GM19240 (cell line): ENCODE measurements around the gene RNGTT.

Experiments
- DNase-seq: peaks from one replicate; pipeline ENCODE4 v3.0.0; 2011; ENCODE audit warnings: low spot score; ENCODE audit not compliant: insufficient read length

RNGTT gene

GRCh38 chr6:88614316-88614877 lies 349.0 kb downstream of the RNGTT start:
- no peak for DNase-seq

GRCh38 chr6:88612631-88613030 lies 350.8 kb downstream of the RNGTT start:
- no peak for DNase-seq

GRCh38 chr6:88611721-88612120 lies 351.7 kb downstream of the RNGTT start:
- DNase-seq, result no peak

GRCh38 chr6:88609983-88610382 lies 353.4 kb downstream of the RNGTT start:
- DNase-seq, result no peak

- no peak for DNase-seq
Observed at GRCh38 chr6:88605271-88605670, 358.1 kb downstream of the RNGTT start.

GRCh38 chr6:88599571-88599970 lies 363.8 kb downstream of the RNGTT start:
- DNase-seq, result no peak

- no peak for DNase-seq
Observed at GRCh38 chr6:88596801-88597200, 366.6 kb downstream of the RNGTT start.

GRCh38 chr6:88588938-88589337 lies 374.5 kb downstream of the RNGTT start:
- DNase-seq, result no peak

- no peak for DNase-seq
Observed at GRCh38 chr6:88587150-88587520, 376.3 kb downstream of the RNGTT start.

GRCh38 chr6:88586371-88587149 lies 376.9 kb downstream of the RNGTT start:
- DNase-seq, result no peak

GRCh38 chr6:88585276-88585692 lies 378.1 kb downstream of the RNGTT start:
- no peak for DNase-seq

GRCh38 chr6:88584581-88585275 lies 378.7 kb downstream of the RNGTT start:
- DNase-seq, result no peak

GRCh38 chr6:88577461-88577860 lies 386.0 kb downstream of the RNGTT start:
- DNase-seq, result no peak

- no peak for DNase-seq
Observed at GRCh38 chr6:88575536-88575935, 387.9 kb downstream of the RNGTT start.

GRCh38 chr6:88574651-88575050 lies 388.8 kb downstream of the RNGTT start:
- no peak for DNase-seq

GRCh38 chr6:88574031-88574430 lies 389.4 kb downstream of the RNGTT start:
- DNase-seq, result no peak

- no peak for DNase-seq
Observed at GRCh38 chr6:88573561-88573960, 389.9 kb downstream of the RNGTT start.

GRCh38 chr6:88572449-88573139 lies 390.8 kb downstream of the RNGTT start:
- no peak for DNase-seq

- no peak for DNase-seq
Observed at GRCh38 chr6:88569959-88570358, 393.5 kb downstream of the RNGTT start.

- no peak for DNase-seq
Observed at GRCh38 chr6:88567696-88568095, 395.7 kb downstream of the RNGTT start.

GRCh38 chr6:88566746-88567534 lies 396.5 kb downstream of the RNGTT start:
- no peak for DNase-seq
